ENCODE measurements around the gene ACCSL.

The ACCSL gene

GRCh38 chr11:44104481-44105294, 56.9 kb downstream of the ACCSL start:
- DNase-seq: no peak

GRCh38 chr11:44108260-44108659, 60.5 kb downstream of the ACCSL start:
- no peak for DNase-seq
